ENCODE results near the gene TSPAN17.

The TSPAN17 gene

DNA sequence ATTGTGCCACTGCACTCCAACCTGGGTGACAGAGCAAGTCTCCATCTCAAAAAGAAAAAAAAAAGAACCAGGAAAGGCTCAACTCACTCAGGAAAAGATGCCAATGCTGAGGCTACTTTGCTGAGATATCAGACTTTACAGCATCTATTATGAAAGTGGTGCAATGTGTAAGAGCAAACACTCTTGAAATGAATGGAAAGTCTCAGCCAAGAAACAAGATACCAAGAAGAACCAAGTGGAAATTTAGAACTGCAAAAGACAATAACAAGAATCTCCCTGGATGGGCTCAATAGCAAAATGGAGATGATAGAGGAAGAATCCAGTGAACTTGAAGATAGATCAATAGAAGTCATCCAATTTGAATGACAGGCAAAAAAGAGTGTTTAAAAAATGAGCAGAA, 37.7 kb downstream of the TSPAN17 start:
- TF ChIP-seq, protein P1, sequence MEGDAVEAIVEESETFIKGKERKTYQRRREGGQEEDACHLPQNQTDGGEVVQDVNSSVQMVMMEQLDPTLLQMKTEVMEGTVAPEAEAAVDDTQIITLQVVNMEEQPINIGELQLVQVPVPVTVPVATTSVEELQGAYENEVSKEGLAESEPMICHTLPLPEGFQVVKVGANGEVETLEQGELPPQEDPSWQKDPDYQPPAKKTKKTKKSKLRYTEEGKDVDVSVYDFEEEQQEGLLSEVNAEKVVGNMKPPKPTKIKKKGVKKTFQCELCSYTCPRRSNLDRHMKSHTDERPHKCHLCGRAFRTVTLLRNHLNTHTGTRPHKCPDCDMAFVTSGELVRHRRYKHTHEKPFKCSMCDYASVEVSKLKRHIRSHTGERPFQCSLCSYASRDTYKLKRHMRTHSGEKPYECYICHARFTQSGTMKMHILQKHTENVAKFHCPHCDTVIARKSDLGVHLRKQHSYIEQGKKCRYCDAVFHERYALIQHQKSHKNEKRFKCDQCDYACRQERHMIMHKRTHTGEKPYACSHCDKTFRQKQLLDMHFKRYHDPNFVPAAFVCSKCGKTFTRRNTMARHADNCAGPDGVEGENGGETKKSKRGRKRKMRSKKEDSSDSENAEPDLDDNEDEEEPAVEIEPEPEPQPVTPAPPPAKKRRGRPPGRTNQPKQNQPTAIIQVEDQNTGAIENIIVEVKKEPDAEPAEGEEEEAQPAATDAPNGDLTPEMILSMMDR (IDR thresholded peaks at IDR 0.05): no peak

DNA sequence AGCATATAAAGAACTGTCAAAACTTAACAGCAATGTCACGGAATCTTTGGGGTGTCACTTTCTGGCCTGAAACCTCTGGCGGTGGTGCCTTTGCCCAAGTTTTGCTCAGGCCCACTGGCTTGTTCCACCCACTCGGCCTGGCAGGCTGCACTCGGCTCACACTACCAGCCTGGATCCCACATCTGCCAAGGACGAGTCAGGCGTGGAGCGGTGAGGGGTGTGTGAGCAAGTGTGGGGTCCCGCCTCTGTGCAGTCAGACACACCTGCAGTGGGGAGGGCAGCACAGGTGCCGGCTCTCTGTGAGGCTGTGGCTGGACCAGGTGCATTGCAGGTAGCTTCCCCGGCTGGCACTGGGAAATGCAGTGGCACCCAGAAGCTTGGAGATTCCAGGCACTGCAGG, 40.0 kb downstream of the TSPAN17 start:
- TF ChIP-seq, protein P1 (IDR thresholded peaks at IDR 0.05): no peak

DNA sequence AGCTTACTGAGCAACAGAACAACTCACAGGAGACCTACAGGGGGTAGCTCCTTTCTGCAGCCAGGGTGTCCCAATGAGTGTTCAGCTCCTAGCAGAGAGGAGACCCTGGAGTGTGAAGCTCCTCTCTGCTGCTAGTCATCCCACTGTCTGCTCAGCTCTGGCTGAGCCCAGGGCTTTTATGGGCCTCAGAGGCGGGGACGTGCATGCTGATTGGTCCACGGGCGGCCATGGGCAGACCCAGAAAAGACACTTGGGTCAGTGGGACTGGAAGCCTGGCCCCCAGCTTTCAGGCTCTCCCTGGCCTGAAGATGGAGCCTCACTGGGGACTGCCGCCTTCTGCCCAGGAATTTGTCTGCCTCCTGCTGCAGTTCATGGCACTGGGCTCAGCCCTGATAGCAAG, 40.6 kb downstream of the TSPAN17 start:
- TF ChIP-seq, protein P1 (IDR thresholded peaks at IDR 0.05): no peak

DNA sequence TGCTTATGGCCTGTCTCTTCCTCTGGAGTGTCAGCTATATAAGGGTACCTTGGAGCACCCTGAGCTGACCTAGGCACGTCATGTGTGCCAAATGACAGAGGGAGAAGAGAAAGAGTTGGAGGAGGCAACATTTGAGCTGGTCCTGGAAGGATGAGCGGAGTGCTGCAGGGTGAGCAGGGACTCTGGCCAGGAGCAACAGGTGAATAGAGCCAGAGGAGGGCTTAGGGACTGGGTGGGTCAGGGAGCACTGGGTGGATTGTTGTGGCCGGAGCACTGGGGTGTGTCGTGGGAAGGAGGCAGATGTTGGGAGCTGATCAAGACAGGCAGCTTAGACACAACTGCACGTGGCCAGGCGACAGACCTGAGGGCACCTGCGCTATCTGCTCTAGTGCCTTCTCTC, 43.6 kb downstream of the TSPAN17 start:
- TF ChIP-seq, protein P1 (IDR thresholded peaks at IDR 0.05): no peak

DNA sequence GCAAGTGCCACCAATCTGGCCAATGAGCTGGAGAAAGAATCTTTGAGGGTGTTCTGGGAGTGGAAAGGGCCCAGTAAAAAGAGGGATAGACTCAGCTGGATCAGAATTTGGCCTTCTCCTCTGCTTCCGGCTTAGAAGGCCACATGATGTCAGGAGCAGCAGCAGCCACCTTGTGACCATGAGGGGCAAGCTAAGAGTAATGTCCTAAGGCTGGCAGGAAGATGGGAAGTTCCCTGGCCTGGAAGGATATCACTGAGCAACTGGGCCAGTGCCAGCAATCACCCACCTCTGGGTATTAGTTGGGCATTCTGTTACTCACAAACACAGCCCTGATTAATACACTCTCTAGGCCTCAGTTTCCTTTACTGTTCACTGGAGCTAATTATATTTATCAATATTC, 44.2 kb downstream of the TSPAN17 start:
- TF ChIP-seq, protein P1 (IDR thresholded peaks at IDR 0.05): no peak

DNA sequence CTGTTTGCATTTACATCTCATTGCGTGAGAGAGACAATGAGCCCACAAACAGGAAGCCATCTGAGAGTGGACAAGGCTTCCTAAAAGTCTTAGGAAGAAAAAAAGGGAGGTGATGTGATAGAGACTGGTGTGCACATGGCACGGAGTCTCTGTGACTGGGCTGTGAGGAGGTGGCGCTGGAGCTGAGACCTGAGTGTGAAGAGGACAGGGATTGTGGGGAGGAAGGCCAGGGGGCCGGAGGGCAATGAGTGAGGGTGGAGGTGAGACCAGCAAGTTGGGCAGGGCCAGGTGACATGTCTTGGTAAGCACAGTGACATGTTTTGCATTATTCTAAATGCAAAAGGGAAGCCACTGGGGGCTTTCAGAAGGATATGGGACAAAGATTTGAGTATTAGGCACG, 45.0 kb downstream of the TSPAN17 start:
- TF ChIP-seq, protein P1 (IDR thresholded peaks at IDR 0.05): no peak

DNA sequence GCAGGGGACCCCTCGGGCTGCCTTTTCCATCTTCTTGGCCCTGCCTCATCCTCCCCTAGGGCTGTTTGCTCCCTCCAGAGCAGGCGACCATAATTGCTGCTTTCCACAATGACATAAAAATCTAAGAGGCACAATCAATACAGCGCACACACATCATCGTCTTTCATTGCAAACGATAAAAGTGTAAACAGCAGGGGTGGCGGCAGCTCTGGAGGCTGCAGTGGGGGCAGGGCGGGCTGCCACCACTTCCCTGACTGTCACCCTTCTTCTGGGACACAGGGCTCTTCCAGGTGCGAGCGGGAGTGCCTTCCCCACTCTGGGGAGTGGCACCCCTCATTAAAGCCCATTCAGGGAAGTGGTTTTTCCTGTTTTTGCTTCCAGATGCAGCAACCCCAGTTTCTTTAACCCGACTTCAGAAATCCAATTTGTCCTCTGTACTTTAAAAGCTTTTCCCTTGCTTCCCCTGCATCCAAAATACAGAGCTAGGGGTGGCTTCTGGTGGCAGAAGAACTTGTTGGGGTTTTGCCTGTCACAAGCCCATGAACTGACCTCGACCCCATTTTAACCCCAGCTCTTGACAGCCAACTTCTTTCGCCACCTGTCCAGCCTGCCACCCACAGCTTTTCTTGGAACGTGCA, 45.7 kb downstream of the TSPAN17 start:
- TF ChIP-seq, protein P1 (IDR thresholded peaks at IDR 0.05): no peak

DNA sequence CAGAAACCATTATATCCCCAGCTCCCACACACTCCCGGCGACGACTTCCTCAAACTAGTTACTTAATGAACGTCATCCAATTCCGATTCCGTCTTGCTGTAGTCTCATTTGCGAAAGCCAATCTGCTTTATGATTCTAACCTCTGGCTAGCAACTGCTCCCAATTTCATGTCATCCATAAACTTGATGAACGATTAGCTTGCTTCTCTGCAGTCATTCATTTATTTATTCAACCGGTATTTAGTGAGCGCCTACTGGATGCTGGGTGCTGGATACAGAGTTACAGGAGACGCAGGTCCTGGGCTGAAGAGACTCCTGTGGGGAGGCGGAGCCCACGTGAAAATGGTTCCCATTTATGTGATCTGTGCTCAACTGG, 46.2 kb downstream of the TSPAN17 start:
- TF ChIP-seq, protein P1 (IDR thresholded peaks at IDR 0.05): no peak

Measured in LNCAP (cell line).